Anterior cingulate cortex (tissue), 58 donors: ENCODE measurements around the gene FDX2.
A peak's percentile ranks its signal among the peaks of the same experiment; 100 is the strongest.
"Not testable (repeated sequence)": the region's sequence is repeated elsewhere in the genome, so short reads cannot be mapped to it uniquely, and the experiment has no call there.

Source experiments
- DNase-seq, 58 donors: peaks; one replicate each; lab custom pipeline; 2025; lab: John Stamatoyannopoulos, UW

Gene FDX2

DNA sequence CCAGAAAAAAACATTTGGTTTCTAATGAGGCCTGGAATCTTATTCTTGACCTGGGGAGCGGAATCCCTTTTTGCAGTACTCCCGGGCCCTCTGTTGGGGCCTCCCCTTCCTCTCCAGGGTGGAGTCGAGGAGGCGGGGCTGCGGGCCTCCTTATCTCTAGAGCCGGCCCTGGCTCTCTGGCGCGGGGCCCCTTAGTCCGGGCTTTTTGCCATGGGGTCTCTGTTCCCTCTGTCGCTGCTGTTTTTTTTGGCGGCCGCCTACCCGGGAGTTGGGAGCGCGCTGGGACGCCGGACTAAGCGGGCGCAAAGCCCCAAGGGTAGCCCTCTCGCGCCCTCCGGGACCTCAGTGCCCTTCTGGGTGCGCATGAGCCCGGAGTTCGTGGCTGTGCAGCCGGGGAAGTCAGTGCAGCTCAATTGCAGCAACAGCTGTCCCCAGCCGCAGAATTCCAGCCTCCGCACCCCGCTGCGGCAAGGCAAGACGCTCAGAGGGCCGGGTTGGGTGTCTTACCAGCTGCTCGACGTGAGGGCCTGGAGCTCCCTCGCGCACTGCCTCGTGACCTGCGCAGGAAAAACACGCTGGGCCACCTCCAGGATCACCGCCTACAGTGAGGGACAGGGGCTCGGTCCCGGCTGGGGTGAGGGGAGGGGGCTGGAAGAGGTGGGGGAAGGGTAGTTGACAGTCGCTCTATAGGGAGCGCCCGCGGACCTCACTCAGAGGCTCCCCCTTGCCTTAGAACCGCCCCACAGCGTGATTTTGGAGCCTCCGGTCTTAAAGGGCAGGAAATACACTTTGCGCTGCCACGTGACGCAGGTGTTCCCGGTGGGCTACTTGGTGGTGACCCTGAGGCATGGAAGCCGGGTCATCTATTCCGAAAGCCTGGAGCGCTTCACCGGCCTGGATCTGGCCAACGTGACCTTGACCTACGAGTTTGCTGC lies 28.7 kb downstream of the FDX2 start, which contains the start of gene ICAM4:
Gene ICAM4 (plus strand): TSS at position 153 of the 935 bp plus-strand sequence. CDS start 58 bp downstream, at position 211.
- DNase-seq, result peak in 1 of 58 donors; percentile 5

- no peak for DNase-seq
Measured at GRCh38 chr19:10285393-10285792, 30.4 kb downstream of the FDX2 start.

- no peak for DNase-seq
Measured at GRCh38 chr19:10284960-10285278, 30.9 kb downstream of the FDX2 start.

DNA sequence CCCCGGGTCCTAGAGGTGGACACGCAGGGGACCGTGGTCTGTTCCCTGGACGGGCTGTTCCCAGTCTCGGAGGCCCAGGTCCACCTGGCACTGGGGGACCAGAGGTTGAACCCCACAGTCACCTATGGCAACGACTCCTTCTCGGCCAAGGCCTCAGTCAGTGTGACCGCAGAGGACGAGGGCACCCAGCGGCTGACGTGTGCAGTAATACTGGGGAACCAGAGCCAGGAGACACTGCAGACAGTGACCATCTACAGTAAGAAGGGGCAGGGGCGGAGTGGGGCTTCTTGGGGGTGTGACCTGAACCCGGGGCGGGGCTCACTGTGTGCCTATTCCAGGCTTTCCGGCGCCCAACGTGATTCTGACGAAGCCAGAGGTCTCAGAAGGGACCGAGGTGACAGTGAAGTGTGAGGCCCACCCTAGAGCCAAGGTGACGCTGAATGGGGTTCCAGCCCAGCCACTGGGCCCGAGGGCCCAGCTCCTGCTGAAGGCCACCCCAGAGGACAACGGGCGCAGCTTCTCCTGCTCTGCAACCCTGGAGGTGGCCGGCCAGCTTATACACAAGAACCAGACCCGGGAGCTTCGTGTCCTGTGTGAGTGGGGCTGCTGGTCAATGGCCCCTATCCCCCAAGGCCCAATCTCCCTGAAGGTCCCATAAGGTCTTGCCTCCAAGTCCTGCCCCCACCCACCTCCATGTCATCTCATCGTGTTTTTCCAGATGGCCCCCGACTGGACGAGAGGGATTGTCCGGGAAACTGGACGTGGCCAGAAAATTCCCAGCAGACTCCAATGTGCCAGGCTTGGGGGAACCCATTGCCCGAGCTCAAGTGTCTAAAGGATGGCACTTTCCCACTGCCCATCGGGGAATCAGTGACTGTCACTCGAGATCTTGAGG lies 31.5 kb downstream of the FDX2 start:
- no peak for DNase-seq

GRCh38 chr19:10283301-10284064 lies 32.3 kb downstream of the FDX2 start:
- DNase-seq, result no peak

GRCh38 chr19:10282043-10282442 lies 33.8 kb downstream of the FDX2 start:
- not testable (repeated sequence) for DNase-seq

DNA sequence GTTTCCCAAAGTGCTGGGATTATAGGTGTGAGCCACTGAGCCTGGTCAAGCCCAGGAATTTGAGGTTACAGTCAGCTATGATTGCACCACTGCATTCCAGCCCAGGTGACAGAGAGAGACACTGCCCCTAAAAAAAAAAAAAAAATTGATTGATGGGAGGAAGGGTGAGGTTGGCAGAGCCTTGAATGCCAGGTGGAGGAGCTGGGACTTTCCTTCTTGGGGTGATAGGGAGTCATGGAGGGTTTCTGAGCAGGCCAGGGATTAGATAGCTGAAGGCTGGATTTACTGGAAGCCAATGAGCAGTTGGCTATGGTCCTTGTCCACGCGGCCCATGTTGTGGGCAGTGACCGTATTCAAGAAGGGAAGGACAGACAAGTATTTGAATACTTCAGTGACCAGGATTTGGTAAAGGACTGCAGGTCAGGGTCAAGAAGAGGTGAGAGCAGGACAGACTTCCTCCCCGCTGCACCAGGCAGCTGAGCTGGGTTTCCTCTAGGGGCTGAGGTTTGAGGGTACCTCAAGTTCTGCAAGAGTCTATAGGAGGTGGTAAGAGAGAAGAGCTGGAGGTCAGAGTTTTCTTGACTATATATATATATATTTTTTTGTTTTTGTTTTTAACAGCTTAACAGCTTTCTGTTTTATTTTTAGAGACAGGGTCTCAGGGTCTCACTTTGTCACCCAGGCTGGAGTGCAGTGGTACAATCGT lies 35.9 kb downstream of the FDX2 start:
- DNase-seq, result no peak

- DNase-seq, result no peak
Measured at GRCh38 chr19:10278935-10279334, 36.9 kb downstream of the FDX2 start.

DNA sequence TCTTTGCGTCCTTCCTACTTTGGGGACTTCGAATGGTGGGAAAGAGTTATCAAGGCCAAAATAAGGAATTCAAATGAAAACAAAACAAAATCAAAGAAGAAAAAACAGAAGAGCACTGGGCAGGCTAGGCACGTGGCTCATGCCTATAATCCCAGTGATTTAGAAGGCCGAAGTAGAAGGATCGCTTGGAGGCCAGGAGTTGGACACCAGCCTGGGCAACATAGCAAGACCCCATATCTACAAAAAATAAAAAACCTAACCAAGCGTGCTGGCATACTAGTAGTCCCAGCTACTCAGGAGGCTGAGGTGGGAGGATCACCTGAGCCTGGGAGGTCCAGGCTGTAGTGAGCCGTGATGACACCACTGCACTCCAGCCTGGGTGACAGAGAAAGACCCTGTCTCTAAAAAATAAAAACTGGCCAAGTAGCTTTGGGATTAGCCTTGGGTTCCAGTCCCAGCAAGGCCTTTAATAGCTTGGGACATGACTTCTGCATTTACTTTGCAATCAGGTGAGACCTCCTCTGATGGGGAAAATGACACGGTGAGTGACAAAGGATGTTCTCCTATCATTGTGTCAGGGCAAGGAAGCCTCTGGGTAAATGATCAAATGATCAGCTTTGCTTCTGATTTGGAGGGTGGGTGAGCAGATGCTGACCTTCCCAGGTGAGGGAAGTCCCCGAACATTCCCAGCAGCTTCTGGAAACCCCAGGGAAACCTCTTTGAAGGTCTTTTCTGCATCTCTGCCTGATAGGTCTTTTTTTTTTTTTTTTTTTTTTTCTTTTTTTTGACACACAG lies 37.8 kb downstream of the FDX2 start:
- DNase-seq, result no peak

GRCh38 chr19:10274589-10274988 lies 41.2 kb downstream of the FDX2 start:
- no peak for DNase-seq

DNA sequence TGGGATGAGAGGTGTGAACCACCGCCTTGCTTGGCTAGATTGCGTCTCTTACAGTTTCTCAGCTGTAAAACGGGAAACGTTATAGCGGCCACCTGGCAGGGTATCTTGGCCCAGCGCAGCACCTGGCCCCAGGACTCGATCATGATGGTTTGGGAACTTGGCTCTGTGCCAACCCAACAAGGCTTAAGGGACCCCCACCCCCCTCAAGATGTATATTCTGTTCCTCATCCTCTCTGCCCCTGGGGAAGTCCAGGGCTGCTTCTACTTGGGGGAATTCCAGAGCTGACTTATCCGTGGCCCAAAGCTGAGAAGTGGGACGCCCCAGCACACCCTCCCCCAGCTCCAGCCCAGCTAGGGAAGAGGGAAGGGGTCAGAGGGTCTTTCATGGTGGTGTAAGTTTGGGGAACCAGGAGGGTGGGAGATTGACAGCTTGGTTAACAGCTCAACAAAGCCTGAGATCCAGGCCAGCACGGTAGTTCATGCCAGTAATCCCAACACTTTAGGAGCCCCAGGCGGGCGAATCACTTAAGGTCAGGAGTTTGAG lies 44.2 kb downstream of the FDX2 start:
- peak in 1 of 58 donors; percentile 27 for DNase-seq

- DNase-seq, result peak in 22 of 58 donors; percentile 2 to 65 (median 18)
Measured at GRCh38 chr19:10270616-10271394, 45.0 kb downstream of the FDX2 start, which contains the start of gene ICAM1. ICAM1 (plus strand) TSS chr19:10271120; CDS start chr19:10271160, 40 bp downstream.

DNA sequence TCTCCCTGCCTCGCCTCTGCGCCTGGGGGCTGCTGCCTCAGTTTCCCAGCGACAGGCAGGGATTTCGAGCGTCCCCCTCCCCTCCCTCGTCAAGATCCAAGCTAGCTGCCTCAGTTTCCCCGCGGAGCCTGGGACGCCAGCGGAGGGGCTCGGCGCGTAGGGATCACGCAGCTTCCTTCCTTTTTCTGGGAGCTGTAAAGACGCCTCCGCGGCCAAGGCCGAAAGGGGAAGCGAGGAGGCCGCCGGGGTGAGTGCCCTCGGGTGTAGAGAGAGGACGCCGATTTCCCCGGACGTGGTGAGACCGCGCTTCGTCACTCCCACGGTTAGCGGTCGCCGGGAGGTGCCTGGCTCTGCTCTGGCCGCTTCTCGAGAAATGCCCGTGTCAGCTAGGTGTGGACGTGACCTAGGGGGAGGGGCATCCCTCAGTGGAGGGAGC lies 45.6 kb downstream of the FDX2 start:
- peak in 21 of 58 donors; percentile 5 to 35 (median 19) for DNase-seq

GRCh38 chr19:10269333-10270179 lies 46.3 kb downstream of the FDX2 start:
- peak in 54 of 58 donors; percentile 5 to 86 (median 52) for DNase-seq

DNA sequence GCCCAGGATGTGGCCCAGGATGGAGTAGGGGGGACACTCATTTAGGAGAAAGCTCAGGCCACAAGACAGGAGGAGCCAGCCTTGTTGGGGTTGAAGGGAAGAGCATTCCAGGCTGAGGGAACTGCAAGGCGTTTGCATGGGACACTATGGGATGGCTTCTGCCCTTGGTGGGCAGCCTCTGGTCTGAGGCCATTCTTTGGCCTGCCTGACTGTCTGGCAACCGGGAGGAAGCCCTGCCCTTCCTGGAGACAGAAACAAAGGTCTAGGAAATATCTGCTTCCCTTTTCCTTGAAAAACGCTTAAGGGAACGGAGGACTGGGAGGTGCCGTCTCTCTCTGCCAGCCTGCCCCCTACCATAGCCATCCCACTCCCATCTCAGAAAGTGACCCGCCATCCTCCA lies 47.7 kb downstream of the FDX2 start:
- DNase-seq, result no peak

GRCh38 chr19:10266706-10267105 lies 49.1 kb downstream of the FDX2 start:
- no peak for DNase-seq

GRCh38 chr19:10262771-10263170 lies 53.0 kb downstream of the FDX2 start:
- DNase-seq, result no peak
